Measurements from ENCODE around the gene PDIA4.

PDIA4 gene, protein sequence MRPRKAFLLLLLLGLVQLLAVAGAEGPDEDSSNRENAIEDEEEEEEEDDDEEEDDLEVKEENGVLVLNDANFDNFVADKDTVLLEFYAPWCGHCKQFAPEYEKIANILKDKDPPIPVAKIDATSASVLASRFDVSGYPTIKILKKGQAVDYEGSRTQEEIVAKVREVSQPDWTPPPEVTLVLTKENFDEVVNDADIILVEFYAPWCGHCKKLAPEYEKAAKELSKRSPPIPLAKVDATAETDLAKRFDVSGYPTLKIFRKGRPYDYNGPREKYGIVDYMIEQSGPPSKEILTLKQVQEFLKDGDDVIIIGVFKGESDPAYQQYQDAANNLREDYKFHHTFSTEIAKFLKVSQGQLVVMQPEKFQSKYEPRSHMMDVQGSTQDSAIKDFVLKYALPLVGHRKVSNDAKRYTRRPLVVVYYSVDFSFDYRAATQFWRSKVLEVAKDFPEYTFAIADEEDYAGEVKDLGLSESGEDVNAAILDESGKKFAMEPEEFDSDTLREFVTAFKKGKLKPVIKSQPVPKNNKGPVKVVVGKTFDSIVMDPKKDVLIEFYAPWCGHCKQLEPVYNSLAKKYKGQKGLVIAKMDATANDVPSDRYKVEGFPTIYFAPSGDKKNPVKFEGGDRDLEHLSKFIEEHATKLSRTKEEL

DNA sequence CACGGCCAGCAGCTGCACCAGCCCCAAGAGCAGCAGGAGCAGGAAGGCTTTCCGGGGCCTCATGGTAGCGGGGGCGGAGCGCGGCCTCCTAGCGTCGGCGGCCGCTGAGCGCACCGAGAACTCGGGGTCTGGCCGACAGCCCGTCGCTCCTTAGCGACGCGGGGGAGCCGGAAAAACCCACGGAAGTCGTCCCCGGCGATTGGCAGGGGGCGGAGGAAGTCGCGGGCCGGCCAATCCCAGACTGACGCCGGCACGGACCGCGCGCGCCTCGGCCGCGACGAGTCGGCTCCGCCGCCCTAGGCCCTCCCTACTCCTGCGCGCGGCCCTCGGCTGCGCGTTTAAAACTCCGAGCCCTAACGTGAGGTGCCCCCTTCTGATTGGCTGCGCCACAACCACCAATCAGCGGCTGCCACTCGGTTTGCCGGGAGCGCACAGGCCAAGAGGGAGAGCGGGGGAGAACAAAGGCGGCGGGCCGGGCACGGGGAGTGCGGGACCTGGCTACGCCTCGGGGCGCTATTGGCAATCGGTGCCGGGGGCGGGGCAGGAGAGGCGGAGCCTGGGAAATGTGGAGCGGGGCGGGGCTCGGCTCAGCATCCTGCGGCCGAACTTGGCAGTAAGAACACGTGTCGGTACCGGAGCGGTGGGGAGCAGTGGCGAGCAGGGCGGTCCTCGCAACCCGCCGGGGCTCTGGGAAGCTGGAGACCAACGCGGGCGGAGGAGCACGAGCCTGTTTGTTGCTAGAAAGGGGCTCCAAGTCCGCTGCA is at the start of gene PDIA4:
PDIA4 (minus strand) TSS at position 160 of the 764 bp plus-strand sequence; CDS start at position 63, 97 bp downstream.
- no peak for TF ChIP-seq GATA3 (IDR thresholded peaks at IDR 0.05; ENCODE audit: low read depth, low read length)
- no peak for TF ChIP-seq GATA2 (IDR thresholded peaks at IDR 0.05; ENCODE audit: low read depth, low read length)

DNA sequence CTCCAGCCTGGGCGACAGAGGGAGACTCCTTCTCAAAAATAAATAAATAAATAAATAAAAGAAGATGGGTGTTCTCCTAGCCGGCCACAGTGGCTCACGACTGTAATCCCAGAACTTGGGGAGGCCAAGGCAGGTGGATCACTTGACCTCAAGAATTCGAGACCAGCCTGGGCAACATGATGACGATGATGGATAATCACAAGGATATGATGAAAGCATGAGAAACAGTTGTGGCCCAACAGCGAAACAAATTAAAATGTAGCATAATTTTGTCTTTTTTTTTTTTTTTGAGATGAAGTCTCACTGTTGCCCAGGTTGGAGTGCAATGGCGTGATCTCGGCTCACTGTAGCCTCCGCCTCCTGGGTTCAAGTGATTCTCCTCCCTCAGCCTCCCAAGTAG is 49.3 kb upstream of the PDIA4 start:
- TF ChIP-seq GATA2 (IDR thresholded peaks at IDR 0.05; ENCODE audit: low read depth, low read length) (no peak), GATA3 (IDR thresholded peaks at IDR 0.05; ENCODE audit: low read depth, low read length) (no peak)

DNA sequence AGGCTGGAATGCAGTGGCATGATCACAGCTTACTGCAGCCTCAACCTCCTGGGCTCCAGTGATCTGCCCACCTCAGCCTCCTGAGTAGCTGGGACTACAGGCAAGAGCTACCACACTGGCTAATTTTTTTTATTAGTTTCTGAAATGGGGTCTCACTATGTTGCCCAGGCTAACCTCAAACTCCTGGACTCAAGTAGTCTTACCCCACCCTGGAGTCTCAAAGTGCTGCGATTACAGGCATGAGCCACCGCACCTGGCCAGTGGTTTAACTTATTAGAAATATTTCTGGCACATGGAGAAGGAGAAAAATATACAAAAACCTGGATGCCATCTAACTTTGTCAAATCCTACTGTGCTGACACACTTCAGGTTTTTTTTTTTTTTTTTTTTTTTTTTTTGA is 47.0 kb upstream of the PDIA4 start:
- TF ChIP-seq GATA2 (IDR thresholded peaks at IDR 0.05; ENCODE audit: low read depth, low read length) = no peak
- TF ChIP-seq GATA3 (IDR thresholded peaks at IDR 0.05; ENCODE audit: low read depth, low read length) = no peak

DNA sequence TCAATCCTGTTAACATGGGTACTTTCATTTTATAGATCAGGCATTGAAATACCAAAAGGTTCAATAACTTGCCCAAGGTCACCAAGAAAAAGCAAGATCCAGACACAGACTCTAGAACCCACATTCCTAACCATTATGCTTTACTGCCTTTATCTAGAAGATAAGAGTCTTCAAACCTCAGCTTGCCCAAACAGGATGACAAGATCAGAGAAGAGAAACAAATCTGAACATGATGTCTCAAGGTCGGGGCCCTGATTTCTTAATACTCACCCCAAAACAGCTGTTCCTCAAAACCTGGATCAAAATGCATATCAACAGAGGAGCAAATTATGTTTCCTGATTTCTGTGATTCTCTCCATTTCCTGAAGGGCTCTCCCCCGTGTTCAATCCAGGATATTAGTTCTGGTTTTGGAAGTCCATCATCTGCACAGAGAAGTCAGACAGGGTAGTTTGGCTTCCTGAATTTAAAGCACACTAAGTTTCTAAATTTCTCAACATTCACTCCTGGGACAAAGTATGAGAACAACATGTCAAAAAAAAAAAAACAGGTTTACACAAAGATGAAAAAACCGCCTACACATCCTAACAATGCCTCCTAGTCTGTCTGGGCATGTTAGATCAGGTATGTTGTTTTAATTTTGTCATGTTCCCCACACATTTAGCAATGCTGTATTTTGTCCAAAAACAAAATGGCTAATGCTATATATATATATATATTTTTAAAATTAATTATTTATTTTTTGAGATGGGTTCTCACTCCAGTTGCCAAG is 46.0 kb upstream of the PDIA4 start:
- TF ChIP-seq GATA2 (IDR thresholded peaks at IDR 0.05; ENCODE audit: low read depth, low read length) (no peak), GATA3 (IDR thresholded peaks at IDR 0.05; ENCODE audit: low read depth, low read length) (no peak)

DNA sequence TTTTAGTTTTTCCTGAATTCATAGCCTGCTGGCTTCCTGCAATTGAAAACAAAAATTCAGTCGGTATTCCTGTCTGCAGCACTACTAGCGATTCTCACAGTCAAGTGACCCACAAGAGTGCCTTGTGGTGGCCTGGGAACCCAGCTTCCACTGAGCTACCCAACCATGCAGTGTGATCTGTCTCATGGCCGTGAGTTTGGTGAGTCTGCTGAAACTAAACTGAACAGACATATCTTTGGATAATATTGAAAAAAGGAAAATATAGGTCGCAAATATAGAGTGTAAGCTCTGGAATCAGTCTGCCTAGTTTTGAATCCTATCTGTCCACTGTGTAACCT is 44.1 kb upstream of the PDIA4 start:
- no peak for TF ChIP-seq GATA2 (IDR thresholded peaks at IDR 0.05; ENCODE audit: low read depth, low read length)
- TF ChIP-seq GATA3 (IDR thresholded peaks at IDR 0.05; ENCODE audit: low read depth, low read length) = no peak

DNA sequence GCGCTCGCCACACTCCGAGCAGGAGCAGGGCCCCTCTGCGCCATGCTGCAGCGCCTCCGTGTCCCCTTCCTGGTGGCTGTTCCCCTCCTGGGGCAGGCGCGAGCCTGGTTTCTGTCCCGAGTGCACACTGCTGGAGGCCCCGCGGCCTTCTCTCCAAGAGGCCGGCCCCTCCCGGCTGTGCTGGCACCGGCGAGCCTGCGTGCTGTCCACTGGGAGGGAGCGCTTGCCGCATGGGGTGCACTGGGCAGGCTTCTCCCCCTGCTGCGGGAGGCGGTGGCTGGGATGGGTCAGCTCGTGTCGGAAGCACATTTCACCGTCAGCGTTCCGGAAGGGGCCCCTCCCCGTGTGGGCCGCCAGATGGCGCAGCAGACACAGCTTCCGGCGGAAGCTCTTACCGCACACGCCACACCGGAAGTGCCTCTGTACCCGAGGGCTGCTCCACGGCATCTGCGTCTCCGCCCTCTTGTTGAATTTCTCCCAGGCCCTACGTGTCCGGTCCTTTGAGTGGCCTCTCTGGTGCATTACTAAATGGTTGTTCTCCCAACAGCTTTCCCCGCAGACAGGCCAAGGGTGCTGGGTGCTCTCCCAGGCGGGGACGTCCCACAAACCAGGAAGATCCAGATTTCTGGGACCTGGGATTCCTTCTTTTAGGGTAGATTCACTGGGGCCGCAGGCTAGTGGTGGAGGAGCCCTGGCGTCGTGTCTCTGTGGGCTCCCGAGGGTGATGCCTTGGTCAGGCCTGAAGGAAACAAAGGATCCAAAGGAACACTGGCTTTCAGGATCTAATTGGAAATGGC is 43.5 kb upstream of the PDIA4 start:
- TF ChIP-seq GATA2 (IDR thresholded peaks at IDR 0.05; ENCODE audit: low read depth, low read length) (no peak), GATA3 (IDR thresholded peaks at IDR 0.05; ENCODE audit: low read depth, low read length) (no peak)

DNA sequence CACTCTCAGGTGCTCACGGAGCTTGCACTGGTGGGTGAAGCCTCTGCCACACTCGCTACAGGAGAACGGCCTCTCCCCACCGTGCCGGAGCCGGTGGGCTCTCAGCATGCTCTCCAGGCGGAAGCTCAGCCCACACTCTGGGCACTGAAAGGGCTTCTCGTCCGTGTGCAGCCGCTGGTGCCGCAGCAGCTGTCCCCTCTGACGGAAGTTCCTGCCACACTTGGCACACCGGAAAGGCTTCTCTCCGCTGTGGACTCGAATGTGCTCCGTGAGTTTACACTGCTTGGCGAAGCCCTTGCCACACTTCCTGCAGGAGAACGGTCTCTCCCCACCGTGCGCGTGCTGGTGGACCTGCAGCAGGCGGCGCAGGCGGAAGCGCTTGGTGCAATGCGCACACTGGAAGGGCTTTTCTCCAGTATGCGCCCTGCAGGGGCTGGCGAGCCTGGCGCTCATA is 42.9 kb upstream of the PDIA4 start:
- TF ChIP-seq GATA3 (IDR thresholded peaks at IDR 0.05; ENCODE audit: low read depth, low read length) (no peak), GATA2 (IDR thresholded peaks at IDR 0.05; ENCODE audit: low read depth, low read length) (no peak)

DNA sequence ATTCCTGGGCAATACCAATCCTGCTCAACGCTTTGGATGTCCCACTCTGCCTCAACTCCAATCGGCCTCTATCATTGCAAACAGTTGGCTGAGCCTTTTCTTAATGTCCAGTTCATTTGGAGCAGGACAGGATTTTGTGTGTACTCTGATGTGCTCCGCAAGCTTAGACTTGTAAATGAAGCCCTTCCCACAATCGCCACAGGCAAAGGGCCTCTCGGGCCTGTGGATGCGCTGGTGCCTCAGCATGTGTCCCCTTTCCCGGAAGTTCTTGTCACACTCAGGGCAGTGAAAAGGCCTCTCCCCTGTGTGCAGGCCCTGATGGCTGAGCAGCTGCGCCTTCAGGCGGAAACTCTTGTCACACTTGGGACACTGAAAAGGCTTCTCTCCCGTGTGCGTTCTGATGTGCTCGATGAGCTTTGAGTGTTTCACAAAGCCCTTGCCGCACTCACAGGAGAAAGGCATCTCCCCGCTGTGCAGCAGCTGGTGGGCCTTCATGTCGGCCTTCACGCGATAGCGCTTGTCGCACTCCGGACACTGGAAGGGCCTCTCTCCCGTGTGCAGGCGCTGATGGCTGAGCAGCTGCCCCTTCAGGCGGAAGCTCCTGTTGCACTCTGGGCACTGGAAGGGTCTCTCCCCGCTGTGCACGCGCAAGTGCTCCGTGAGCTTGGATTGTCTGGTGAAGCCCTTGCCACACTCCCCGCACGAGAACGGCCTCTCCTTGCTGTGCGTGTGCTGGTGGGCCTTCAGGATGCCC is 42.2 kb upstream of the PDIA4 start:
- TF ChIP-seq GATA3 (IDR thresholded peaks at IDR 0.05; ENCODE audit: low read depth, low read length) (no peak), GATA2 (IDR thresholded peaks at IDR 0.05; ENCODE audit: low read depth, low read length) (no peak)

DNA sequence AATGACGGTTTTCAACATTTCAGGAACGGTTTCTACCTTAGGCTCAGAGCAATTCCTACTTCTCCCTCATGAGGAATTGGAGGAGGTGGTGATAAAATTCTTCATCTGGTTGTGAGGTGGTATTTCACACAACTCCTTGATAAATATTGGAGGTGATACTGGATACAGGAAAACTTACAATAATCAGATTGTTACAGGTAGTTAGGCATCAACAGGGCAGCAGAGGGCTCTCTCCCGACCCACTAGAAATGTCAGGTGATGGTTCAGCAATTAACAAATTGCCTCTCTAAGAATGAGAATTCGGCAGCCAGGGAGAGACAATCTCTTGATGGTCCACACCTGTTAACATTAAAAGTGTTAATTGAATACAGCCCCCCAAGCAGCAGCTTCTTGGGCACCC is 39.6 kb upstream of the PDIA4 start:
- no peak for TF ChIP-seq GATA3 (IDR thresholded peaks at IDR 0.05; ENCODE audit: low read depth, low read length)

DNA sequence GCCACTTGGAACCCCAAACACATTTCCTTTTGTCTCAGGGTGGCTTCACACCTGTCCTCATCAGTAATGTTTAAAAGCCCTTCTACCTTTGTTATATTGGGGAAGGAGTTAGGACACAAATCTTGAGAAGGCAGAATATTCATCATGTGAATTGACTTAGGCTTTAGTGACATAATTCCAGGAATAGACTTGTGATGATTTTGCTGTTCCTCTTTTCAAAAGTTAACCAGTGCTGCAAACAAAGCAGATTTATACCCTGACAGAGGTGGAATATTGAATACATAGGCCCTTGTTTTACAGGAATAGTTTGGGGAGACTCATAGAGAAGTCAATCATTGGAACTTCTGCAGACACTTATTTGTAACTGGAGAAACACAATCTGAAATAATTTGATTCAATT is 35.2 kb upstream of the PDIA4 start:
- TF ChIP-seq GATA3 (IDR thresholded peaks at IDR 0.05; ENCODE audit: low read depth, low read length) (no peak), GATA2 (IDR thresholded peaks at IDR 0.05; ENCODE audit: low read depth, low read length) (no peak)

DNA sequence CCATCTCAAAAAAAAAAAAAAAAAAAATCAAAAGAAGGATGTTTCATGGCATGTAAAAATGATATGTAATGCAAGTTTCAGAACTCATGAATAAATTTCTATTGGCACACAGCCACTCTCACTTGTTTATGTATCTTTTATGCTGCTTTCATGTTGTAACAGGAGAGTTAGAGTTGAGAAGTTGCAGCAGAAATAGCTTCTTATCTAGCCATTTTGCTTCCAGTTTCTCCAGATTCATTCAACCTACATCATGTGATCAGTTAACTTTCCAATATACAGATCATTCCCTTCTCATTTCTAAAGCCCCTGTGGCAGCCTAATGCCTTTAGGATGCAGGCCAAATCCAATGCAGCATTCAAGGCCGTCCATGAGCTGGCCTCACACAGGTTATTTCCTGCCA is 31.9 kb upstream of the PDIA4 start:
- TF ChIP-seq GATA2 (IDR thresholded peaks at IDR 0.05; ENCODE audit: low read depth, low read length) = no peak
- no peak for TF ChIP-seq GATA3 (IDR thresholded peaks at IDR 0.05; ENCODE audit: low read depth, low read length)

DNA sequence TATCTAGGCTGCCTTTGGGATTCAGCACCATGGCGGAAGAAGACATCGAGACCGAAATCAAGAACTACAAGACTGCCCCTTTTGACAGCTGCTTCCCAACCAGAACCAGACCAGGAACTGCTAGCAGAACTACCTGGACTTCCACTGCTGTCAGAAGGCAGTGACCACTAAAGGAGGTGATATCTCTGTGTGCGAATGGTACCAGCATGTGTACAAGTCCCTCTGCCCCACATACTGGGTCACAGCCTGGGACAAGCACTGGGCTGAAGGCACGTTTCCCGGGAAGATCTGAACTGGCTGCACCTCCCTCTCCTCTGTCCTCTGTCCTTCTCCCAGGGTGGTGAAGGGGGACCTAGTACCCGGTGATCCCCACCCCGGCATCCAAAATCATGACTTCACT is 25.6 kb upstream of the PDIA4 start:
- TF ChIP-seq GATA3 (IDR thresholded peaks at IDR 0.05; ENCODE audit: low read depth, low read length) = no peak

DNA sequence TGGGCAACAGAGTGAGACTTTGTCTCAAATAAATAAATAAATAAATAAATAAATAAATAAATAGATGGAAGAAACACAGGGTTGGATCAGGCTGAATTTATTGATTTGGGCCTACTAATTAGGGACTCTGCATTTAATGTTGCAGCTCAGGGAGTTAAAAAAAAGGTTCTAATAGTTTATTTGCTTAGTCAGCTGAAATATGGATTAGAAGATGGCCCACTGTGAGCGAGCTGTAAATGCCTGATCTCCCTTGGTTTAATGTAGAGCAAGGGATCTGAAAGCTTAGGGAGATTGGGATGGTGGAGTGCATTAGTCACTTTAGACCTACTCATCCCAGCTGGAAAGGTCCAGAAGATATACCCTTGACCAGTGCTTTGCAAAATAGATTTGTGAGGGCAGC is 25.1 kb upstream of the PDIA4 start:
- no peak for TF ChIP-seq GATA2 (IDR thresholded peaks at IDR 0.05; ENCODE audit: low read depth, low read length)
- no peak for TF ChIP-seq GATA3 (IDR thresholded peaks at IDR 0.05; ENCODE audit: low read depth, low read length)

Data from SH-SY5Y (cell line).